Fibroblast of peridontal ligament (primary cell): ENCODE data around the gene CLCN7.

Experiments used
- DNase-seq: peaks from one replicate; pipeline ENCODE4 v3.0.0-alpha.2; 2010; ENCODE audit errors: extremely low read depth

CLCN7 gene

DNA sequence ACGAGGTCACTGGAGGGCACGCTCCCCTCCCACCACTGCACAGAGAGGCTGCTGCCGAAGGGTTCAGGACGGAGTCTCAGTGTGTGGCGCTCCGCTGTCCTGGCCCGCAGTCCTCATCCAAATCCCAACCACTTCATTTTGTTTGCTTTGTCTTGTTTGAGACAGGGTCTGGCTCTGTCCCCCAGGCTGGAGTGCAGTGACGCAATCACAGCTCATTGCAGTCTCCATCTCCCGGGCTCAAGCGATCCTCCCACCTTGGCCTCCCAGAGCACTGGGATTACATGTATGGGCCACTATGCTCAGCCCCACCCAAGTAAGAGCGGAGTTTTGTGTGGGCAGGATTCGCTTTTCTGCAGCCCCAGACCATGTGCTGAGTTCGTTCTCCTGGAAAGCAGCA is 73.1 kb downstream of the CLCN7 start:
- DNase-seq, result no peak

DNA sequence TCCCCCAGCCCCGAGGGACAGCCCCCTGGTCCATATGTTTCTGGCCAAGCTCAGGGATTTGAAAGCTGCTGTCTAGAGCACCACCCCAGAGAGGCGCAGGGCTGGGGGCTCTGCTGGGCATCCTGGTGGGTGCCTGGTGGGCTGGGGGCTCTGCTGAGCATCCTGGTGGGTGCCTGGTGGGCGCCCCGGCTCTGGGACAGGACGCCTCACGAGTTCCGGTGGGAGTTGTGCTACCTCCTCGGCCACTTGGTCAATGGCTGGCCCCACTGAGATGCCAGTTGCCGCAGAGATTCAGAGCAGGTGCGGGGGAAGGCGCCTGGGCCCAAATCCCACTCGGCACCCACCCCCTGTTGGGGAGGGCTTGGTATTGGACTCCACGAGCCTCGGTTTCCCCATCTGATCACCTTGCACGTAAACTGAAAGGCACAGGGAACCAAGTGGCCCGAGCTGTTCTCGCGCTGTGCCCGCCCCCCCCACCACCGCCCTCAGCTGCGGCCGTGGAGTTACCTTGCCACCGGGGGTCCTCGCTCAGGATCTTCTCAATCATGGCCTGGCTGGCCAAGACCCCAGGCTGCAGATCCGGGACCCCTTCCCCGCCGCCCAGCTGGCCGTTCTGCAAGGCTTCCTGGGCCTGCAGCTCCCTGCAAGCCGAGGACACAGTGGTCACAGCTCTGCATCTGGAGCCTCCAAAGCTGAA is 73.6 kb downstream of the CLCN7 start:
- DNase-seq, result no peak

DNA sequence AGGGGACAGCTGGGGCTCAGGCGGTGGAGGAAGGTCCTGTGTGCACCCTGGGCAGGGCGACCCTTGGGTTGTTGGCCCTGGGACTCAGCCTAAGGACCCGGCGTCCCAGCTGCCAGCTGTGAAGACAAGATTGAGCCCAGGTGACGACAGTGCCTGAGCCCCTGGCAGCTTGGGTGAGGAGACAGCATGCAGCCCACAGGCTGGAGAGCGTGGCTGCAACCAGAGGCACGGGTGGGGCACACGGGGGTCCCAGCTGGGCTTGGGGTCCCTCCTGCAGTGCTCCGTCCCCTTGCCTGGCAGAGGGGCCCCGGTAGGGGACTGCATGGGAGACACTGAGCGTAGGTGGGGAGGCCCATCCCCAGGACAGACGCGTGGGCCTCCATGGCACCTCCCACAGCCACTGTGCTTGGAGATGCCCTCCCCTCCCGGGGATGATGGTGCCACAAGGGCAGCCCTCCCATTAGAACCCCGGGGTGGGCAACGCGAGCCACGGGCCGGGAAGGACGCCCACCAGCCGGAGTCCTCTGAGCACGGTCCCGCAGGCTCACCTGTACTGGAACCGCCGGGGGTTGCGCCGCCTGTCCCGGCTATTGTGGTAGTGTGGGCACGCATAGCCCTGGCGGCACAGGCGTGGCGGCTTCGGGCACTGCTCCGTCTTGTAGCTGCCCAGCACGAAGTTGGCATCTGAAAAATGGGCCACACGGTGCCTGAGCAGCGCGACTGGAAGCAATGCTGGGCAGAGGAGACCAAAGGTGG is 75.8 kb downstream of the CLCN7 start:
- no peak for DNase-seq

DNA sequence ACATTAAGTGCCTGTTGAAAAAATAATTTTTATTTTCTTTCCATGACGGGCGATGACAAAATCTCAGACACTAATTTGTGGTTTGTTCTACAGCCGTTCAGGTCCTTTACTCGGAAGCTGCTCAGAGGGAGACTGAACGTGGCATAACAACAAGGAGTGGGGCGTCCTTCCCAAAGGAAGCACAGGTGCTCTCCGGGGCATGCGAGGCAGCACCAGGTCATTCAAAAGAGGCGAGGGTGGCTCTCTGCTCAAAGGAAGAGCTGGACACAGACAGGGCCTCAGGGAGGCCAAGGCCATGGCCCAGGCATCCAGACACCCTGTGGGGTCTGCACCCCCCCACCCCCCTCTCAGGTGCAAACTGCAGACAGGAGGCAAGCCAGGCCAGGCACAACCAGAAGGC is 76.5 kb downstream of the CLCN7 start:
- no peak for DNase-seq

DNA sequence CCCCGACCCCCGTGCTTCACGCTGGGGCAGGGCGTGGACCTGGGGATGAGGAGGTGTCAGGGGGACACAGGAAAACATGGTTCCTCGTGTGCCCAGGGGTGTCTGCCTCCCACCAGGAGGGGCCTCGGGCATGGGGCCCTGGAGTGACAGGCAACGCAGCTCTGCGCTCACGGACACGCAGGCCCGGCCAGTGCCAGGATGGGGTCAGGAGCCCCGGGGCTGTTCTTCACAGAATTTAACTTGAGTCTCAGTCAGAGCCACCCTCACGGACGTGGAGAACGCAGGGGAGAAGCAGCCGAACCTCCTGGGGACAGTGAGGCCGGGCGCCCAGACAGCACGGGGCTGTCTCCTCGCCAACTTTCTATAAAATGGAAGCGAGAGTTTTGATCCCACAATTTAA is 77.0 kb downstream of the CLCN7 start:
- no peak for DNase-seq

DNA sequence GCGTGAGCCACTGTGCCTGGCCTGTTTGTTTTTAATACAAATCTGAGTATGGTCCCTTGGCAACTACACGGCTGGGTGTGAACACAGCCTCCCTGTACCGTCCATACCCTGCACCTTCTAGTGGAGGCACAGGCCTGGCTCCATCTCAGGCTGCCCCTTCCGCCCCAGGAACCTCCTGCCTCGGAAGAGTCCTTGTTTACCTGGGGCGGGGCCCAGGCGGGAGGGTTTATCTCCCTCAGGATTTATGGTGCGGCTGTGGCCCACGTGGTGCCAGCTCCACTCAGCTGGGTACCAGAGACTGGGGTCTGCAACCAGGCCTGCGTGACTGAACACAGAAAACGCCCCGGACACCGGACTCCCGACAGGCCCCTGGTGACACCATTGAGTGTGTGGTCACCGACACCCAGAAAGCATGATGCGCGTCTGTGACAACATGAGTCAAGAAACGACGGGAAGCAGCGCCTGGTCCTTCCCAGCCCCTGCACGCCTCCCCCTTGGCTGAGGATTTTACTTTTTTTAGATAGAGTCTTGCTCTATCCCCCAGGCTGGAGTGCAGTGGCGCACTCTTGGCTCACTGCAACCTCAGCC is 79.3 kb downstream of the CLCN7 start:
- no peak for DNase-seq
